Mucosa of stomach (tissue), 1 donor: ENCODE results near the gene INO80.
"Not testable (repeated sequence)": the region's sequence is repeated elsewhere in the genome, so short reads cannot be mapped to it uniquely, and the experiment has no call there.

Source experiments
- H3K27me3 ChIP-seq: one replicate; pipeline ENCODE4 v1.7.0; 2013; ENCODE audit warnings: mild to moderate bottlenecking, low read length; ENCODE audit not compliant: control insufficient read depth, insufficient read depth
- H3K36me3 ChIP-seq: one replicate; pipeline ENCODE4 v1.7.0; 2013; ENCODE audit warnings: low read length; ENCODE audit not compliant: control insufficient read depth, insufficient read depth
- H3K4me1 ChIP-seq: one replicate; pipeline ENCODE4 v1.7.0; 2013; ENCODE audit warnings: mild to moderate bottlenecking, low read length; ENCODE audit not compliant: control insufficient read depth, insufficient read depth
- H3K4me3 ChIP-seq: one replicate; pipeline ENCODE4 v1.7.0; 2013; ENCODE audit warnings: low read length
- H3K9ac ChIP-seq: one replicate; pipeline ENCODE4 v1.7.0; 2013; ENCODE audit warnings: mild to moderate bottlenecking, low read length, moderate library complexity
- H3K9me3 ChIP-seq: one replicate; pipeline ENCODE4 v1.7.0; 2013; ENCODE audit warnings: mild to moderate bottlenecking, low read length, moderate library complexity; ENCODE audit not compliant: control insufficient read depth
- donor health status: Pancreatic carcinoma.

INO80 gene

DNA sequence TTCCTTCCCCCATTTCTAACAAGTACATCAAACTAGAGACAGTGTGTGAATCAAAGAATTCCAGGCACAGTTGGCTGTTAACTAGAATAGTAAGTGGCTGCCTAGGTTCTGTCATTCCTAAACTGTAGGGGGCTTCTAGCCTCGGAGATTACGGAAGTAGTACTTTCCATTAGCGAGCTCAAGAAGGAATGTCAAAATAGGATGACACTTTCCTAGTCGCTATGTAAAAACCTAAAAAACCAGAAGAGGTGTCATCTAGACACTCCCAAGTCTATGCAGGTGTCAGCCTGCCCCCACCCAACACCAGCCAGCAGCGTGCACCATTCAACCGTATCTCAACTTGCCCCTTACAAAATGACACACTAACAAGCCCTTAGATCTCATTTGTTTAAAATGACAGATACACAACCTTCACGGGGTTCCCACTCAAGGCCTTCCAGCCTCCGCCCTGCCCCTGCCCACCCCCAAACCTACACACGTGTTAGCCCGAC is 874 bp downstream of the INO80 start:
- H3K9me3 ChIP-seq: no peaks in the 10 kb centered on the region
- no peaks in the 10 kb centered on the region for H3K36me3 ChIP-seq
- H3K27me3 ChIP-seq: no peaks in the 10 kb centered on the region
- H3K9ac ChIP-seq: peak overlapping the region; percentile 90
- H3K4me1 ChIP-seq: peaks cover 4% of the 10 kb centered on the region
- peak overlapping the region; percentile 60 for H3K4me3 ChIP-seq

DNA sequence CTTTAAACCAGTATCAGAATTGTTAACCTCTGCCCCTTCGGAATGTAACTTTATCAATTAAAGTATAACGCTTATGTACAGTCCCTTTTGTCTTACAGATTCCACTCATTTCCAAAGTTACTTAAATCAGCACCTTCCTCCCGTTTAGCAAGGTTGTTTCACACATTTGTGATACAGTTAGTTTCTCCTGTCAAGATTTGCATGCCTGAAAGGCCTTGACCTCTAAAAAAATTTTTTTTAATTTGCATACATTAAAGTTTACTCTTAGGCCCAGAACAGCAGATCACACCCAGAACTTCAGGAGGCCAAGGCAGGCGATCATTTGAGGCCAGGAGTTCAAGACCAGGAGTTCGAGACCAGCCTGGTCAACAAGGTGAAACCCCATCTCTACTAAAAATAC is 9.1 kb downstream of the INO80 start:
- H3K4me3 ChIP-seq: no peak overlapping the region
- no peaks in the 10 kb centered on the region for H3K27me3 ChIP-seq
- no peaks in the 10 kb centered on the region for H3K36me3 ChIP-seq
- no peak overlapping the region for H3K9ac ChIP-seq
- no peaks in the 10 kb centered on the region for H3K9me3 ChIP-seq
- H3K4me1 ChIP-seq: no peaks in the 10 kb centered on the region

- Histone ChIP-seq H3K9ac (no peak overlapping the region), H3K4me3 (no peak overlapping the region), H3K4me1 (no peaks in the 10 kb centered on the region), H3K36me3 (no peaks in the 10 kb centered on the region), H3K9me3 (no peaks in the 10 kb centered on the region), H3K27me3 (no peaks in the 10 kb centered on the region)
These were observed 10.4 kb downstream of the INO80 start for GRCh38 chr15:41105348-41106334.

DNA sequence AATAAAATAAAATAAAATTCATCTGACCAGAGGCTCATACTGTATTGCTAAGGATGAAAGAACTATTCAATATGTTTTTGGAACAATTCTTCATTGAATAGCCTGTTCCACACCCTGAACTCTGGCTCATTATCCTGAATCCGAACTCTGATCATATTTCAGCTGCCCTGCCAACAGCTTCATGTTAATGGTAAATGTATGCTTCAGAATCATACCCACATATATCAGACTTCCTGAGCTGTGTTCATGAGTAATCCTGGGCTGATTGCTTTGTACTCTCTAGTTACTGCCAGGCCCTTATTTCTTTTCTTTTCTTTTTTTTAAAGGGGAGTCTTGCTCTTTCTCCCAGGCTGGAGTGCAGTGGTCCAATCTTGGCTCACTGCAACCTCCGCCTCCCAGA is 11.8 kb downstream of the INO80 start:
- Histone ChIP-seq H3K4me3 (no peak overlapping the region), H3K9me3 (no peaks in the 10 kb centered on the region), H3K36me3 (no peaks in the 10 kb centered on the region), H3K27me3 (no peaks in the 10 kb centered on the region), H3K4me1 (no peaks in the 10 kb centered on the region), H3K9ac (no peak overlapping the region)

DNA sequence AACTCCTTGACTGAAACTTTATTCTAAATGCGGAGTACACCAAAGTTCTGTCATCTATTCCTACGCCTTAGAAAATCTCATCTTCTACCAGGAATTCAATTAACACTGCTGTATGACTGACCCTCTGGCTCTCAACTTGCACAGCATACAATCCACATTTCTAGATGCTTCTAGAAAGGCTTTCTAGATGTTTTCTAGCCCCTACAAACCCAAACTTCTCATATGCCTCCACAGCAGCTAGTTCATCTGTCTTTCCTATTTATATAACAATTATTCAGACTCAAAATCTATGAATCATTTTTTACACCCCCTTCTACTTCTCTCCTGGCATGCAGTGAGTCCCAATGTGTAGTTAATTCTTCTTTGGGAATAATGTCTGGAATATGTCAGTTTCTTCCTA is 13.2 kb downstream of the INO80 start:
- no peaks in the 10 kb centered on the region for H3K9me3 ChIP-seq
- H3K9ac ChIP-seq: no peak overlapping the region
- no peak overlapping the region for H3K4me3 ChIP-seq
- no peaks in the 10 kb centered on the region for H3K27me3 ChIP-seq
- H3K4me1 ChIP-seq: no peaks in the 10 kb centered on the region
- H3K36me3 ChIP-seq: no peaks in the 10 kb centered on the region

DNA sequence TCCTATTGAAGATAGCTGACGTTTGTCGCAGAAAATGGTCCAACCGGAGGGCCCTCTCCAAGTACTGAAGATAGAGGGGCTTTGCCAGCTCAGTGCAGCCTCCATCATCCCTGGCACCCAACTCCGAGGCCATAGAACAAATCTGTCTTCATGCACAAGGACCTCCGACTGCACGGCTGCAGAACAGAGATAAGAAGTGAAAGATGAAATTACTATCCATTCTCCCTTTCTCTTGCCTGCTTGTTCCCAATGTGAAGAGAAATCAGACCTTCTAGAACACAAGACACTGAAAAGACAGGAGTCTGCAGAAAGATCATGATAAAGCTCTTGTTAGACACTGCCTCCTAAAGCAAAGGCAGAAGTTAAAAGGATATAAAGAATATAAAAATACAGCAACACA is 19.9 kb downstream of the INO80 start:
- no peaks in the 10 kb centered on the region for H3K9me3 ChIP-seq
- no peak overlapping the region for H3K4me3 ChIP-seq
- no peak overlapping the region for H3K9ac ChIP-seq
- no peaks in the 10 kb centered on the region for H3K36me3 ChIP-seq
- no peaks in the 10 kb centered on the region for H3K27me3 ChIP-seq
- no peaks in the 10 kb centered on the region for H3K4me1 ChIP-seq

DNA sequence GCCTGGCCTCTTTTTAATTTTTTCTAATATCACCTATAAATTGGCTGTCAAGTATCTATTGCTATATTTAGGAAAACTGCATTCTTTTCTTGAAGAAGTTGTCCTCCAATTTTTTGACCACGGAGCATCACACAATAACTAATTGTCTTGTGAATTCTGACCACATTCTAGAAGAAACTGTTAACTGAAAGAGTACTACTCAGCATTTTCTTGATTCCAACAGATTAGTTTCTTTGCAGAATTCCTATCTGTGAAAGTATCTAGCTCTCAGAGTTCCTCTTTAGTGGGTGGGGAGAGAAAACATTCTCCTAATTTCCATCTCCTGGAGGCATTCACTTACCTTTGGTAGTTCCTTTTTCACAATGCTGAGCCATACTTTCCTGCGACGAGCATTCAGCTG is 31.1 kb downstream of the INO80 start:
- H3K9ac ChIP-seq: no peak overlapping the region
- no peak overlapping the region for H3K4me3 ChIP-seq
- H3K9me3 ChIP-seq: no peaks in the 10 kb centered on the region
- H3K36me3 ChIP-seq: no peaks in the 10 kb centered on the region
- no peaks in the 10 kb centered on the region for H3K27me3 ChIP-seq
- no peaks in the 10 kb centered on the region for H3K4me1 ChIP-seq

DNA sequence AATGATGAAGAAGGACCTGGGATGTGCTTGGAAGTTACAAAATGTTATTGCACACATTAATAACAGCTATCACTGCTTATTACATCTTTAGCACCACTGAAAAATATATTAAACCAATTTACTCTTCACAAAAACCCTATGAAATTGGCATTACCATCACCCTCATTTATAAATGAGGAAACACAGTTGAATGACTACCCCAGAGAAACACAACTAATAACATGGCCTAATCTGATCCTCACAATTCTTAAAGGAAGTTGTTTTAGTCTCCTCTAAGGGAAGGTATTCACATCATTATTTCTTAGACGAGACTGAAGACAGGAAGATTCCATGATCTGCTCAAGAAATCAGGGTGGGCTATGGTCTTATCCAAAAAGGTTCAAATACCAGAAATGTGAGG is 35.9 kb downstream of the INO80 start:
- Histone ChIP-seq H3K9ac (no peak overlapping the region), H3K36me3 (peaks cover 7% of the 10 kb centered on the region), H3K27me3 (no peaks in the 10 kb centered on the region), H3K4me3 (no peak overlapping the region), H3K4me1 (no peaks in the 10 kb centered on the region), H3K9me3 (no peaks in the 10 kb centered on the region)

DNA sequence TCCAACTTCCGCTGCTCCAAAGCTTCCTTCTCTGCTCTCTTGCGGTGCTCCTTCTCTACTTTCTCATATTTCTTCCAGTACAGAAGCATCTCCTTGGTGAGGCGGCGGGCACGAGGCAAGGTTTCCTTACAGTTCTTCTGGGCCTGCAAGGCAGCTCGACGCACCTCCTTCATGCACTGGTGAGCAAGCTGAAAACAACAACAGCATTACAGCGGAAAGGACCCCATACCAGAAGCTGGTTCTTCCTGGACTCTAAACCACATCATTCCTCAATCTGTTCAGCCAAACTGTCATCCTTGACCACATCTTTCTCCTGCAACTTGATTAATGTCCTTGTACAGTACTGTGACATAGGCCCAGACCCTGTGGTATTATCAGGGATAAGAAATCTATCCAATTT is 36.4 kb downstream of the INO80 start:
- H3K27me3 ChIP-seq: no peaks in the 10 kb centered on the region
- H3K9me3 ChIP-seq: no peaks in the 10 kb centered on the region
- no peaks in the 10 kb centered on the region for H3K4me1 ChIP-seq
- H3K4me3 ChIP-seq: no peak overlapping the region
- H3K36me3 ChIP-seq: peaks cover 7% of the 10 kb centered on the region
- no peak overlapping the region for H3K9ac ChIP-seq

GRCh38 chr15:41078879-41079278 is 37.2 kb downstream of the INO80 start:
- H3K9me3 ChIP-seq, H3K36me3 ChIP-seq, H3K27me3 ChIP-seq: not testable (repeated sequence)

DNA sequence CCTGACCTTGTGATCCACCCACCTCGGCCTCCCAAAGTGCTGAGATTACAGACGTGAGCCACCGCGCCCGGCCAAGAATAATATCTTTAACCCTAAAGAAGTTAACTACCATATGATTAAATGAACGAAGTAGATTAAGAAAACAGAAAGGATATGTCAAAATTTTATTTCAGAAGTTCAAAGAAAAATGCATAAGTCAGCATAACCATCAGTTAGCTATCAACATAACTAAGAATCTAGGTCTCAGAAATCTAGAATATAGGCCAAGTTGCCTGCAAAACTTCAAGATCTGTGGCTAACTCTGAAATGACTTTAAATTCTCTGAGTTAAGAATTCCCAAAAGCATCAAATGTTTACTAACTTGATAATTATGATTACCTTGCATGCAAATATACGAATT is 38.0 kb downstream of the INO80 start:
- Histone ChIP-seq H3K4me1 (no peaks in the 10 kb centered on the region), H3K9me3 (no peaks in the 10 kb centered on the region), H3K36me3 (peaks cover 7% of the 10 kb centered on the region), H3K4me3 (no peak overlapping the region), H3K27me3 (no peaks in the 10 kb centered on the region), H3K9ac (no peak overlapping the region)

More at GRCh38 chr15:41078879-41079278, 37.2 kb downstream of the INO80 start:
- not testable (repeated sequence) for H3K4me1 ChIP-seq, H3K9ac ChIP-seq, H3K4me3 ChIP-seq

GRCh38 chr15:41073028-41073427 is 43.1 kb downstream of the INO80 start:
- Histone ChIP-seq H3K9me3 (no peaks in the 10 kb centered on the region), H3K4me1 (no peaks in the 10 kb centered on the region), H3K36me3 (peaks cover 5% of the 10 kb centered on the region), H3K9ac (no peak overlapping the region), H3K27me3 (no peaks in the 10 kb centered on the region), H3K4me3 (no peak overlapping the region)
